ENCODE data around the gene CAMK2D.
"Not testable (repeated sequence)": the region's sequence is repeated elsewhere in the genome, so short reads cannot be mapped to it uniquely, and the experiment has no call there.

CAMK2D gene

GRCh38 chr4:113730467-113731216, 30.9 kb downstream of the CAMK2D start:
- no peak for DNase-seq (ENCODE audit: low read depth)

GRCh38 chr4:113727802-113728201, 33.7 kb downstream of the CAMK2D start:
- DNase-seq (ENCODE audit: low read depth): no peak

- no peak for DNase-seq (ENCODE audit: low read depth)
These were observed 35.6 kb downstream of the CAMK2D start for GRCh38 chr4:113725963-113726362.

GRCh38 chr4:113718252-113718651, 43.3 kb downstream of the CAMK2D start:
- DNase-seq (ENCODE audit: low read depth): no peak

- no peak for DNase-seq (ENCODE audit: low read depth)
These were observed 49.5 kb downstream of the CAMK2D start for GRCh38 chr4:113711883-113712662.

GRCh38 chr4:113708250-113708649, 53.3 kb downstream of the CAMK2D start:
- DNase-seq (ENCODE audit: low read depth): no peak

GRCh38 chr4:113707048-113707447, 54.5 kb downstream of the CAMK2D start:
- DNase-seq (ENCODE audit: low read depth): no peak

- not testable (repeated sequence) for DNase-seq (ENCODE audit: low read depth)
These were observed 56.4 kb downstream of the CAMK2D start for GRCh38 chr4:113705097-113705496.

- DNase-seq (ENCODE audit: low read depth): not testable (repeated sequence)
These were observed 58.9 kb downstream of the CAMK2D start for GRCh38 chr4:113702596-113702995.

- no peak for DNase-seq (ENCODE audit: low read depth)
These were observed 60.4 kb downstream of the CAMK2D start for GRCh38 chr4:113701169-113701568.

- no peak for DNase-seq (ENCODE audit: low read depth)
These were observed 60.9 kb downstream of the CAMK2D start for GRCh38 chr4:113700602-113701150.

GRCh38 chr4:113699772-113700171, 61.8 kb downstream of the CAMK2D start:
- DNase-seq (ENCODE audit: low read depth): no peak

- no peak for DNase-seq (ENCODE audit: low read depth)
These were observed 64.1 kb downstream of the CAMK2D start for GRCh38 chr4:113697429-113697828.

GRCh38 chr4:113695328-113696169, 66.0 kb downstream of the CAMK2D start:
- DNase-seq (ENCODE audit: low read depth): no peak

GRCh38 chr4:113694008-113694407, 67.5 kb downstream of the CAMK2D start:
- no peak for DNase-seq (ENCODE audit: low read depth)

GRCh38 chr4:113692809-113693411, 68.6 kb downstream of the CAMK2D start:
- no peak for DNase-seq (ENCODE audit: low read depth)

GRCh38 chr4:113691676-113692075, 69.9 kb downstream of the CAMK2D start:
- DNase-seq (ENCODE audit: low read depth): no peak

- DNase-seq (ENCODE audit: low read depth): no peak
These were observed 72.1 kb downstream of the CAMK2D start for GRCh38 chr4:113689394-113689793.

GRCh38 chr4:113687067-113687718, 74.3 kb downstream of the CAMK2D start:
- DNase-seq (ENCODE audit: low read depth): no peak

GRCh38 chr4:113685157-113685556, 76.4 kb downstream of the CAMK2D start:
- not testable (repeated sequence) for DNase-seq (ENCODE audit: low read depth)

GRCh38 chr4:113684534-113685091, 76.9 kb downstream of the CAMK2D start:
- DNase-seq (ENCODE audit: low read depth): no peak
